Activated CD4-positive, CD25-positive, alpha-beta regulatory T cell (primary cell): Measurements from ENCODE around the gene STIM2.
"Not testable (repeated sequence)": the region's sequence is repeated elsewhere in the genome, so short reads cannot be mapped to it uniquely, and the experiment has no call there.

ENCODE experiments used
- DNase-seq, 4 experiments: peaks; one replicate each; lab custom pipeline; 2025; lab: John Stamatoyannopoulos, UW

Gene STIM2

DNA sequence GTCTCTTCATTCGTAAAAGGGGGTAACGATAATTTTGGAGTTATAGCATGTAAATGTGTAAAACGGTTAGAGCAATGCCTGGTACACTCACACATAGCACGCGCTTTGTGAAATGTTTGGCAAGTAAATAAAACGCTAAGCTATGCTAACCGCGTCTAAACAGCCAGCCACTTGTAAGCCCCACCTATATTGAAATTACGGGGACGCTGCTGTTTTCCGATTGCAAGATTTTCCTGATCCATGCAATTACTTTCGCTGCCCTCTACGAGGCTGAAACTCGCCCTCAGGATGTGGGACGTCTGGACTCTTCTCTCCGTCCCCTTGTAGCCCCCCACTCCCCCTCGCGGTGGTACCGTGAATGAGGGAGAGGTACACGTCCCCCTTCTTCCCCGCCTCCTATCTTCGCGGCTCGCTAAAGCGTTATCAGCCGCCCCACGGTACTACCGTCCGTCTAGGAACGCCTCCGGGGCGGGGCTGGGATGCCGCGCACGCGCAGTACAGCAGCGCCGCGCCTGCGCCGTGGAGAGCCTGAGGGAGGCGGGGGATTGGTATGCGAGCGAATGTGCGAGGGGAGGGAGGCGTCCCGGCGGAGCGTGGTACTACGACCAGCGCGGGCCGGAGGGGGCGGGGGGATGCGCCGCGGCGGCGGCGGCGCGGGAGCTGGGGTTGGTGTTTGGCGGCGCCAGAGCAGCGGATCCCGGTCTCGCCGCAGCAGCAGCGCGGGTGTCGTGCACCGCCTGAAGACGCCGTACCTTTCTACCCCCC is at the start of gene STIM2:
STIM2 (plus strand) TSS at position 685 of the 765 bp plus-strand sequence.
- DNase-seq = peak; percentile 93 to 96 (median 94)

GRCh38 chr4:26811571-26811970 is 49.1 kb upstream of the STIM2 start:
- DNase-seq = not testable (repeated sequence)

GRCh38 chr4:26812049-26812714 is 48.5 kb upstream of the STIM2 start:
- no peak for DNase-seq

DNA sequence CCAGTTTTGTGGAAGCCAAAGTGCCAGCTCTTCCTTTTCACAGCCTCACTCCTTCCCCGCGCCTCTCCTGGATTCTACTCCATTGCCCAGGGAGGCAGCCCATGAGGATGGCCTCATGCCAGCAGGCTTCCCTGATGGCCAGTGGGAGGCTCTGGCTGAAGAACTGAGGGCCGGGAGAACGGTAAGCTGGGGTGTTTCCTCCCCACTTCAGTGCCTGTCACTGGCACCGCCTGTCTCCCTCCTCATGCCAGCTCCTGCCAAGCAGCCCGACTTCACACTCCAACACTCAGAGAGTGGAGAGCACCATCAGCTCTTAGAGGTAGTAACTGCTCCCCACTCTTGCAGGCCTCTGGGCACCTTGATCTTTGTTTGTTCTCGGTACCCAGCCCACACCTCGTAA is 46.9 kb upstream of the STIM2 start:
- DNase-seq = no peak

- no peak for DNase-seq
Observed at GRCh38 chr4:26815199-26815598, 45.4 kb upstream of the STIM2 start.

- DNase-seq = no peak
Observed at GRCh38 chr4:26815706-26816105, 44.9 kb upstream of the STIM2 start.

DNA sequence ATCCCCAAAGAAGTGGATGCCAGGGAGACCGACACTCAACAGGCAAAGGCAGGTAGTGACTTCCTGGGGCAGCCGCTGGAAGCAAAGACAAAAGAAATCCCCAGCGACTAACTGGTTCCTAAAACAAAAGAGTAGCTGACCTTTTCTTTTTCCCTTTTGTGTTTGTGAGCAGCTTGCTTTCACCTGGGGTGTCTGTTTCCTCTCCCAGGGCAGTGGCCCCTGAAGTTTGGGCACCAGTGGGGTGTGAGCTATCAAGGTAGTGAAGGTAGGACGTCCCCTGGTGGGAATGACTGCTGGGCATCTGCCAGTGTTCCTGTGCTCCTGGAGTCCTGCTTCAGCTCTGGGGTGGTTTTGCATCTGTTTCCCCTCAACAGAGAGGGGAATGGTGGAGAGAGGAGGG is 41.6 kb upstream of the STIM2 start:
- no peak for DNase-seq

DNA sequence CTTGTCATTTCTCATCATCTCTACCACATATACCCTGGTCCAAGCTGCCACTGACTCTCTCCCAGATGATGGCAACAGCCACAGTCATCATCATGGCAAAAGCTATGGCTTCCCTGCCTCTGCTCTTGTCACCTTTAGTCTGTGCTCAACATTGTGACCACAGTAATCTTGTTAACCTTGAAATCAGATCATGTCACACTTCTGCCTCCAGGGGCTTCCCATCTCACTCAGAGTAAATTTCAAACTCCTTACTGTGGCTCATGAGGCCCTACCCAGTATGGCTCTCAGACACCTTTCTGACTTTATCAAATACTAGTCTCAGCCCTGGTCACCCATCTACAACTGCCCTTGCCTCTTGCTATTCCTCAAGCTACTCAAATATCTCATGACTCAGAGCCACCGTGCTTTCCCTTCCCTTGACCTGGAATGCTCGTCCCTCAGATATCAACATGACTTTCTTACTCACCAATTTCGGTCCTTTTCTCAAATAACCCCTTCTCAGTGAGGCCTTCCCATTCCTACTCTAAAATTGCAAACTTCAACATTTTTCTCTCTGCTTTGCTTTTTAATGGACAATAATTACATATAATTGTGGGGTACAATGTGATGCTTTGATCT is 41.1 kb upstream of the STIM2 start:
- no peak for DNase-seq

DNA sequence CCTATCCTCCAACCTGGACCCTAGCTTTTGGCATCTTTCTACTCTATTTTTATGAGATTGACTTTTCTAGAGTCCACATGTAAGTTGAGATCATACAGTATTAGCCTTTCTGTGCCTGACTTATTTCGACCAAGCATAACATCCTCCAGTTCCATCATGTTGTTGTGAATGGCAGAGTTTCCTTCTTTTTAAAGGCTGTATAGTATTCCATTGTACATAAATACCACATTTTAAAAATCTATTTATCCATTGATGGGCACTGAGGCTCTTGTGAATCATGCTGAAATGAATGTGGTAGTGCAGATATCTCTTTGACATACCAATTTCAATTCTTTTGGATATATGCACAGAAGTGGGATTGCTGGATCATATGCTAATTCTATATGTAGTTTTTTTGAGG is 40.3 kb upstream of the STIM2 start:
- no peak for DNase-seq

DNA sequence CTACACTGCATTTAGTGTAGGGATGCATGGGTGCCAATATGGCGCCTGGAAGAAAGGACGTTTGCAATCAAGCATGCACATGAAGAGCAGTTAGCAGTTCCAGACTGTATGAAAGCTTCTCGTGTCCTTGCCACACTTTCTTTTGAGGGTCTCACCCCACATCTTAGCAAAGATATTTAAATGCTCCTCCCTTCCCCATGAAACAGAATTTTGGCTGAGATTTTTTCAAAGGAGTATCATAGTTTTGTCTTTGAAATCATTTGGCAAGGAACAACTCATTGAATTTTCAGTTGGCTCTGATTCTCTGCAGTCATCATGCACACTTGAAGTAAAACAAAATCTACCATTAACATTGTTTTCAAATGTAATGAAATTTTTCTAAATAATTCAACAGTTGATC is 39.6 kb upstream of the STIM2 start:
- no peak for DNase-seq

GRCh38 chr4:26821677-26822503 is 38.8 kb upstream of the STIM2 start:
- DNase-seq = no peak

- DNase-seq = no peak
Observed at GRCh38 chr4:26822546-26822945, 38.1 kb upstream of the STIM2 start.

GRCh38 chr4:26822974-26823373 is 37.7 kb upstream of the STIM2 start:
- DNase-seq = not testable (repeated sequence)

GRCh38 chr4:26823583-26823982 is 37.1 kb upstream of the STIM2 start:
- no peak for DNase-seq

DNA sequence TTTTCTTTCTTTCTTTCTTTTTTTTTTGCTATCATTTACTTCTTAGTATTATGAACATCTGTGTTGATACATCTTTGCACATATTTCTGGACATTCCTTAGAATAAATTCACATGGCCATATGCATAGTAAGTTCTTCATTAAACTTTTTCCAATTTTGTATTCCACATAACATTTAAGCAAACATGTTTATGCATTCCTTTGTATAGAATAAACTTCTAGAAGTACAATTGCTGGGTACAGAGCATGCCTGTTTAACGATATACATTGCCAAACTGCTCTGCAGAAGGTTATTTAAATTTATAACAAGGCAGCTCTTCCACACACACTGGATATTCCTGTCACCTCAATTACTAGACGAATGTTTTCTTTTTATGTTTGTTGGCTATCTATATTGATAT is 36.0 kb upstream of the STIM2 start:
- no peak for DNase-seq

GRCh38 chr4:26826721-26827120 is 33.9 kb upstream of the STIM2 start:
- DNase-seq = no peak

- DNase-seq = not testable (repeated sequence)
Observed at GRCh38 chr4:26827336-26827735, 33.3 kb upstream of the STIM2 start.

DNA sequence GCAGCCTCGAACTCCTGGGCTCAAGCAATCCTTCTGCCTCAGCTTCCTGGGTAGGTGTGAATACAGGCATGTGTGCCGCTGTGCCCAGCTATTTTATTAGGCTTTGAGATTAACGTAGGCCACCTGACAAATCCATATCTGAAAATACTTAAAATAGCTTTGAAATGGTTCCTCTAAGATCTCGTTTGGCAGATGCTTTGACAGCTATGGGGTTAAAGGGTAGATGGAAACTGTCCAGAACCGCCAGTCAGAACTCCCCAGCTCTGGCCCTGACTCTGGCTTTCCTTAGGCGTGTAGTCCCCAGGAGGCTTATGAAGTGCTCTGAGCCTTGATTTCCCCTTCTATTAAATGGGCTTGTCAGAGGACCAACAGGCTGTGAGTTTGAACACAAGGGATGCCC is 32.8 kb upstream of the STIM2 start:
- DNase-seq = no peak

DNA sequence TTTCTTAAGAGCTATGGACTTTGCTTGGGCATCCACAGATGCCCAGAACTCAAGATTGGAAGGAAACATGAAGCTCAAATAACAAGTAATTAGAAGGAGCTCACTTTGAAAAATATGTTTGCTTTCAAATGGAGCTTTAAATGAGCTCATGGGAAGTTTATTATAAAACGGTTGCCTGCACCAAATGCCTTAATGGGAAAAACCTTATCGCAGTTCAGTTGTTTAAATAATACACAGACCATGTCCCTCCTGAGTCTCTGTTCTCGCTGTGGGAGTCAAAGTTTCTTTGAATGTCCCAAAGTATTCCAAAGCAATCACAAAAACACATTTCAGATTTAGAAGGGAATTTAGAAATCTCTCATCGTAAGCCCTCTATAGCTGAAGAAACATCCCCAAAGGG is 31.6 kb upstream of the STIM2 start:
- DNase-seq = no peak

- DNase-seq = no peak
Observed at GRCh38 chr4:26830033-26830432, 30.6 kb upstream of the STIM2 start.

DNA sequence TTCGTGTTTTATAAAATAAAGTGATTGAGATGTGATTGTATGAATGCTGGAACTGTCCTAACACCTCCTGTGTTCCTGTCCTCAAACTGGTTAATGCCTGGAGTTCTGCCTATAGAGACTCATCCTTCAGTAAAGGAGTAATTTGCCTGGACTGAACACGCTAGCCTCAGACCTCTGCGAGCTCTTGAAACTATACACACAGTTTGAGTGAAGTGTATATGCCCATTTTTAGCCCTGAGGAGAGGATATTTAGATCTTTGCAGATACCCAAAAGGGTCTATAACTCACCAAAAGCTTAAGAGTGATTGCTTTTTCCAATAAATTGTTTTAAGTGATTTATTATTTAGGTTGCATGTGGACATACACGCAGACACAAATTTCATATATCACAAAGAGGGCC is 29.9 kb upstream of the STIM2 start:
- no peak for DNase-seq

- DNase-seq = no peak
Observed at GRCh38 chr4:26836539-26836938, 24.1 kb upstream of the STIM2 start.
